Activated naive CD8-positive, alpha-beta T cell treated with anti-CD3 and anti-CD28 coated beads, Interleukin-2, amount 50 U/mL, for 24 hours (primary cell): Measurements from ENCODE around the gene TUB.
A peak's percentile ranks its signal among the peaks of the same experiment; 100 is the strongest.

Experiments used
- ATAC-seq: fragments of 150-1000 bp; cut with Tn5 transposase; one replicate; pipeline ENCODE4 v1.10.0; 2021
- DNase-seq: peaks from one replicate; pipeline ENCODE4 v3.0.0; 2021
- H3K27ac Mint-ChIP-seq: one replicate; pipeline ENCODE4 v1.8.0; 2021; ENCODE audit warnings: mild to moderate bottlenecking, mixed read lengths
- H3K27me3 Mint-ChIP-seq: one replicate; pipeline ENCODE4 v1.8.0; 2021; ENCODE audit warnings: mixed read lengths
- H3K36me3 Mint-ChIP-seq: one replicate; pipeline ENCODE4 v1.8.0; 2021; ENCODE audit warnings: low read depth, mixed read lengths
- H3K4me1 Mint-ChIP-seq: one replicate; pipeline ENCODE4 v1.8.0; 2021; ENCODE audit warnings: mixed read lengths
- H3K4me3 Mint-ChIP-seq: one replicate; pipeline ENCODE4 v1.8.0; 2021; ENCODE audit warnings: mild to moderate bottlenecking, moderate library complexity, mixed read lengths
- H3K9me3 Mint-ChIP-seq: one replicate; pipeline ENCODE4 v1.8.0; 2021; ENCODE audit warnings: mixed read lengths

Gene TUB

GRCh38 chr11:8060146-8060719 lies 20.8 kb upstream of the TUB start:
- Mint-ChIP-seq H3K36me3 (no peaks in the 10 kb centered on the region), H3K4me1 (peaks cover 7% of the 10 kb centered on the region), H3K9me3 (no peaks in the 10 kb centered on the region), H3K4me3 (no peak overlapping the region), H3K27ac (no peak overlapping the region), H3K27me3 (no peaks in the 10 kb centered on the region)
- ATAC-seq, result no peak
- DNase-seq, result no peak

- Mint-ChIP-seq H3K4me3 (no peak overlapping the region), H3K36me3 (no peaks in the 10 kb centered on the region), H3K27me3 (no peaks in the 10 kb centered on the region), H3K27ac (no peak overlapping the region), H3K9me3 (no peaks in the 10 kb centered on the region), H3K4me1 (peaks cover 7% of the 10 kb centered on the region)
- DNase-seq (no peak), ATAC-seq (peak; percentile 41)
Observed at GRCh38 chr11:8060801-8061554, 20.0 kb upstream of the TUB start.

- Mint-ChIP-seq H3K4me1 (peaks cover under 1% of the 10 kb centered on the region), H3K9me3 (no peaks in the 10 kb centered on the region), H3K27ac (no peak overlapping the region), H3K36me3 (no peaks in the 10 kb centered on the region), H3K4me3 (no peak overlapping the region), H3K27me3 (peaks cover 2% of the 10 kb centered on the region)
- ATAC-seq (no peak), DNase-seq (no peak)
Observed at GRCh38 chr11:8061555-8062428, 19.2 kb upstream of the TUB start.

GRCh38 chr11:8062781-8063257 lies 18.2 kb upstream of the TUB start:
- H3K4me3 Mint-ChIP-seq, result no peak overlapping the region
- ATAC-seq, result no peak
- H3K4me1 Mint-ChIP-seq, result no peaks in the 10 kb centered on the region
- H3K36me3 Mint-ChIP-seq, result no peaks in the 10 kb centered on the region
- no peaks in the 10 kb centered on the region for H3K9me3 Mint-ChIP-seq
- no peak overlapping the region for H3K27ac Mint-ChIP-seq
- peaks cover 6% of the 10 kb centered on the region for H3K27me3 Mint-ChIP-seq
- DNase-seq, result no peak

GRCh38 chr11:8063324-8063723 lies 17.7 kb upstream of the TUB start:
- H3K4me1 Mint-ChIP-seq, result no peaks in the 10 kb centered on the region
- no peak for DNase-seq

GRCh38 chr11:8065031-8065430 lies 16.0 kb upstream of the TUB start:
- H3K4me1 Mint-ChIP-seq, result no peaks in the 10 kb centered on the region
- no peak for DNase-seq
- no peaks in the 10 kb centered on the region for H3K9me3 Mint-ChIP-seq
- H3K27me3 Mint-ChIP-seq, result peaks cover 16% of the 10 kb centered on the region
- no peak overlapping the region for H3K27ac Mint-ChIP-seq
- no peak overlapping the region for H3K4me3 Mint-ChIP-seq
- no peak for ATAC-seq
- H3K36me3 Mint-ChIP-seq, result no peaks in the 10 kb centered on the region

More at GRCh38 chr11:8063324-8063723, 17.7 kb upstream of the TUB start:
- Mint-ChIP-seq H3K36me3 (no peaks in the 10 kb centered on the region), H3K4me3 (no peak overlapping the region), H3K9me3 (no peaks in the 10 kb centered on the region), H3K27ac (no peak overlapping the region), H3K27me3 (peaks cover 7% of the 10 kb centered on the region)
- ATAC-seq, result no peak

GRCh38 chr11:8066036-8066910 lies 14.7 kb upstream of the TUB start:
- Mint-ChIP-seq H3K4me1 (no peaks in the 10 kb centered on the region), H3K4me3 (no peak overlapping the region), H3K36me3 (no peaks in the 10 kb centered on the region), H3K27ac (no peak overlapping the region), H3K27me3 (peaks cover 16% of the 10 kb centered on the region), H3K9me3 (no peaks in the 10 kb centered on the region)
- ATAC-seq (no peak), DNase-seq (no peak)

- no peaks in the 10 kb centered on the region for H3K4me1 Mint-ChIP-seq
- DNase-seq (no peak), ATAC-seq (no peak)
- H3K27me3 Mint-ChIP-seq, result peaks cover 19% of the 10 kb centered on the region
- no peak overlapping the region for H3K27ac Mint-ChIP-seq
- H3K4me3 Mint-ChIP-seq, result no peak overlapping the region
- no peaks in the 10 kb centered on the region for H3K36me3 Mint-ChIP-seq
- H3K9me3 Mint-ChIP-seq, result no peaks in the 10 kb centered on the region
Observed at GRCh38 chr11:8066911-8067455, 14.0 kb upstream of the TUB start.

- DNase-seq, result no peak
- H3K4me3 Mint-ChIP-seq, result no peak overlapping the region
- H3K4me1 Mint-ChIP-seq, result no peaks in the 10 kb centered on the region
- no peaks in the 10 kb centered on the region for H3K9me3 Mint-ChIP-seq
- H3K27me3 Mint-ChIP-seq, result peaks cover 19% of the 10 kb centered on the region
- no peaks in the 10 kb centered on the region for H3K36me3 Mint-ChIP-seq
- H3K27ac Mint-ChIP-seq, result no peak overlapping the region
- ATAC-seq, result no peak
Observed at GRCh38 chr11:8067567-8067928, 13.5 kb upstream of the TUB start.

- no peaks in the 10 kb centered on the region for H3K4me1 Mint-ChIP-seq
- no peaks in the 10 kb centered on the region for H3K36me3 Mint-ChIP-seq
- no peak overlapping the region for H3K4me3 Mint-ChIP-seq
- H3K27me3 Mint-ChIP-seq, result peaks cover 19% of the 10 kb centered on the region
- H3K27ac Mint-ChIP-seq, result no peak overlapping the region
- DNase-seq (no peak), ATAC-seq (no peak)
- no peaks in the 10 kb centered on the region for H3K9me3 Mint-ChIP-seq
Observed at GRCh38 chr11:8067929-8068575, 13.0 kb upstream of the TUB start.

- Mint-ChIP-seq H3K36me3 (no peaks in the 10 kb centered on the region), H3K4me3 (no peak overlapping the region), H3K9me3 (no peaks in the 10 kb centered on the region), H3K4me1 (no peaks in the 10 kb centered on the region), H3K27me3 (peaks cover 21% of the 10 kb centered on the region), H3K27ac (no peak overlapping the region)
- DNase-seq (no peak), ATAC-seq (no peak)
Observed at GRCh38 chr11:8068605-8069221, 12.3 kb upstream of the TUB start.

GRCh38 chr11:8069771-8070170 lies 11.2 kb upstream of the TUB start:
- no peak overlapping the region for H3K4me3 Mint-ChIP-seq
- H3K27me3 Mint-ChIP-seq, result peaks cover 24% of the 10 kb centered on the region
- no peaks in the 10 kb centered on the region for H3K36me3 Mint-ChIP-seq
- no peaks in the 10 kb centered on the region for H3K9me3 Mint-ChIP-seq
- H3K27ac Mint-ChIP-seq, result no peak overlapping the region
- ATAC-seq, result no peak
- DNase-seq, result no peak
- peaks cover 2% of the 10 kb centered on the region for H3K4me1 Mint-ChIP-seq

GRCh38 chr11:8070417-8071115 lies 10.4 kb upstream of the TUB start:
- no peak for ATAC-seq
- DNase-seq, result no peak
- Mint-ChIP-seq H3K9me3 (no peaks in the 10 kb centered on the region), H3K4me1 (peaks cover 6% of the 10 kb centered on the region), H3K36me3 (no peaks in the 10 kb centered on the region), H3K27me3 (peaks cover 24% of the 10 kb centered on the region), H3K27ac (no peak overlapping the region), H3K4me3 (no peak overlapping the region)
